Natural killer cell (primary cell): ENCODE measurements around the gene BFSP1. TPM values are rescaled to one million over a fixed set of nuclear protein-coding genes. Genes with fewer than 3 reads are reported as not detected.

Experiments
- ATAC-seq, 3 donors: fragments of 150-1000 bp in 2 of 3; fragments of 200-7000 bp in 1 of 3; cut with Tn5 transposase; 1 replicate in 1 of 3; 2 replicates in 2 of 3; pipeline ENCODE4 v1.10.0; 2021; ENCODE audit warnings: mild to moderate bottlenecking in 2 of 3, moderate library complexity in 2 of 3
- DNase-seq, 2 donors: peaks; one replicate each; pipeline versions ENCODE4 v3.0.0 to v3.0.0-alpha.2; 2013 to 2021; ENCODE audit warnings: mixed read lengths in 1 of 2
- H3K27ac ChIP-seq: one replicate; pipeline ENCODE4 v1.5.1; 2013; ENCODE audit warnings: mild to moderate bottlenecking, low read length
- H3K27me3 ChIP-seq: one replicate; pipeline ENCODE4 v1.6.1; 2013; ENCODE audit warnings: low read length; ENCODE audit not compliant: control insufficient read depth, insufficient read depth
- H3K36me3 ChIP-seq: one replicate; pipeline ENCODE4 v1.6.1; 2013; ENCODE audit warnings: low read length; ENCODE audit not compliant: control insufficient read depth, insufficient read depth
- H3K4me1 ChIP-seq: one replicate; pipeline ENCODE4 v1.6.1; 2013; ENCODE audit warnings: low read length; ENCODE audit not compliant: control insufficient read depth, insufficient read depth
- H3K4me3 ChIP-seq: one replicate; pipeline ENCODE4 v1.5.1; 2013; ENCODE audit warnings: low read length
- H3K9me3 ChIP-seq: one replicate; pipeline ENCODE4 v1.6.1; 2013; ENCODE audit warnings: low read length; ENCODE audit not compliant: control insufficient read depth, insufficient read depth
- H3K27ac Mint-ChIP-seq, 2 donors: one replicate each; pipeline ENCODE4 v1.8.0; 2022; ENCODE audit warnings: mild to moderate bottlenecking in 2 of 2, mixed read lengths in 2 of 2, moderate library complexity in 1 of 2
- H3K27me3 Mint-ChIP-seq, 2 donors: one replicate each; pipeline ENCODE4 v1.8.0; 2022; ENCODE audit warnings: low read depth in 2 of 2, mixed read lengths in 2 of 2
- H3K36me3 Mint-ChIP-seq: one replicate; pipeline ENCODE4 v1.8.0; 2022; ENCODE audit warnings: mixed read lengths
- H3K4me1 Mint-ChIP-seq, 2 donors: one replicate each; pipeline ENCODE4 v1.8.0; 2022; ENCODE audit warnings: mixed read lengths in 2 of 2
- H3K4me3 Mint-ChIP-seq: one replicate; pipeline ENCODE4 v1.8.0; 2022; ENCODE audit warnings: mild to moderate bottlenecking, moderate library complexity, mixed read lengths
- H3K9me3 Mint-ChIP-seq, 2 donors: one replicate each; pipeline ENCODE4 v1.8.0; 2022; ENCODE audit warnings: mixed read lengths in 2 of 2
- WGBS: methylation state at CpG from one replicate; pipeline ENCODE4 v1.1.7; 2013; ENCODE audit warnings: missing lambda C conversion rate; ENCODE audit not compliant: insufficient coverage; 5-methylcytosine and 5-hydroxymethylcytosine counted together
- intact Hi-C: fragments of 100-400 bp; cut with micrococcal nuclease; formaldehyde crosslinking; loops from one replicate; pipeline ENCODE4 v1.14.2; 2022
- total RNA-seq, 4 donors: library from RNA; stranded (reverse); fragments of 120-200 nt in 1 of 4; gene quantifications; one replicate each; pipeline versions ENCODE4 v1.2.3 to v1.2.4, GENCODE V29; 2013 to 2022
- TF ChIP-seq, protein P1 (sequence below): fragments of 200-600 bp; IDR thresholded peaks from one replicate; pipeline ENCODE4 v1.8.0; 2022; ENCODE audit warnings: antibody characterized with exemption

Gene BFSP1
- total RNA-seq, 3 donors from 2014 or later (not counting 1 experiment from before 2014, with no cell fraction given), result 2.7 to 7.3 (median 3.7) TPM

DNA sequence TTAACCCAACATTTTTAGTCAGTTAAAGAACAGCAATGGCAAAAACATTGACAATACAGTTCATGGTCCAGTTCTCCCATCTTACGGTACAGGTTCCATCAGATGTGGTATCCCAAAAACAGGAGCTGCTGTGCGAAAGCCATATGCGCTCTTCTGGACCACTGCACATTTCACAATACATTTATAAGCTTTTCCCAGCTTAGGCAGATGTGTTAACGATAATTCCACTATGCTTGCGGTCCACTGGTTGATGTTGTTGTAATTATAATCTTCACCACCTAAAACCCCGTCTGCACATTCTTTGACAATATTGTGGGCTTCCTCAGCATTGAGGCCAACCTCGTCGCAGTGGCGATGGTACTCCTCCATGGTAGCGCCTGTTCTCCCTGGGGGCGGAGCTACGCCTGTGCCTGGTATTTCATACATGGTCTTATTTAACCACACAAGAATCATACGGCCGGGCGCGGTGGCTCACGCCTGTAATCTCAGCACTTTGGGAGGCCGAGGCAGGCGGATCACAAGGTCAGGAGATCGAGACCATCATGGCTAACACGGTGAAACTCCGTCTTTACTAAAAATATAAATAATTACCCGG is 52.0 kb downstream of the BFSP1 start:
- Histone ChIP-seq H3K4me1 (no peaks in the 10 kb centered on the region), H3K27ac (no peak overlapping the region), H3K27me3 (no peaks in the 10 kb centered on the region), H3K4me3 (no peak overlapping the region), H3K36me3 (no peaks in the 10 kb centered on the region), H3K9me3 (no peaks in the 10 kb centered on the region)
- Mint-ChIP-seq H3K4me3 (no peak overlapping the region), H3K27me3 (peaks cover 8 to 11% of the 10 kb centered on the region in 2 donors), H3K27ac (no peak overlapping the region), H3K9me3 (no peaks in the 10 kb centered on the region), H3K36me3 (no peaks in the 10 kb centered on the region), H3K4me1 (no peaks in the 10 kb centered on the region)
- DNase-seq, result no peak
- TF ChIP-seq, protein P1, sequence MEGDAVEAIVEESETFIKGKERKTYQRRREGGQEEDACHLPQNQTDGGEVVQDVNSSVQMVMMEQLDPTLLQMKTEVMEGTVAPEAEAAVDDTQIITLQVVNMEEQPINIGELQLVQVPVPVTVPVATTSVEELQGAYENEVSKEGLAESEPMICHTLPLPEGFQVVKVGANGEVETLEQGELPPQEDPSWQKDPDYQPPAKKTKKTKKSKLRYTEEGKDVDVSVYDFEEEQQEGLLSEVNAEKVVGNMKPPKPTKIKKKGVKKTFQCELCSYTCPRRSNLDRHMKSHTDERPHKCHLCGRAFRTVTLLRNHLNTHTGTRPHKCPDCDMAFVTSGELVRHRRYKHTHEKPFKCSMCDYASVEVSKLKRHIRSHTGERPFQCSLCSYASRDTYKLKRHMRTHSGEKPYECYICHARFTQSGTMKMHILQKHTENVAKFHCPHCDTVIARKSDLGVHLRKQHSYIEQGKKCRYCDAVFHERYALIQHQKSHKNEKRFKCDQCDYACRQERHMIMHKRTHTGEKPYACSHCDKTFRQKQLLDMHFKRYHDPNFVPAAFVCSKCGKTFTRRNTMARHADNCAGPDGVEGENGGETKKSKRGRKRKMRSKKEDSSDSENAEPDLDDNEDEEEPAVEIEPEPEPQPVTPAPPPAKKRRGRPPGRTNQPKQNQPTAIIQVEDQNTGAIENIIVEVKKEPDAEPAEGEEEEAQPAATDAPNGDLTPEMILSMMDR, result no peak
- intact Hi-C loops, result no loop called here
- no peak for ATAC-seq
- 94% methylated on average over 23 of the region's 23 CpGs for WGBS

GRCh38 chr20:17473659-17474058 is 57.5 kb downstream of the BFSP1 start:
- H3K9me3 ChIP-seq, result no peaks in the 10 kb centered on the region
- H3K4me3 ChIP-seq, result no peak overlapping the region
- H3K27me3 ChIP-seq, result no peaks in the 10 kb centered on the region
- TF ChIP-seq, protein P1, result no peak
- Mint-ChIP-seq H3K9me3 (no peaks in the 10 kb centered on the region), H3K27me3 (peaks cover 0 to 2% of the 10 kb centered on the region in 2 donors), H3K27ac (no peak overlapping the region), H3K4me1 (no peaks in the 10 kb centered on the region), H3K4me3 (no peak overlapping the region), H3K36me3 (no peaks in the 10 kb centered on the region)
- H3K27ac ChIP-seq, result no peak overlapping the region
- H3K36me3 ChIP-seq, result no peaks in the 10 kb centered on the region
- DNase-seq (no peak), ATAC-seq (no peak)
- WGBS, result 90% methylated on average over 6 of the region's 6 CpGs
- intact Hi-C loops, result no loop called here
- H3K4me1 ChIP-seq, result no peaks in the 10 kb centered on the region

- TF ChIP-seq, protein P1, result no peak
- intact Hi-C loops, result no loop called here
- DNase-seq (no peak), ATAC-seq (no peak)
- H3K9me3 ChIP-seq, result no peaks in the 10 kb centered on the region
- no peak overlapping the region for H3K27ac Mint-ChIP-seq
- no peaks in the 10 kb centered on the region for H3K36me3 Mint-ChIP-seq
- H3K27me3 Mint-ChIP-seq, result peaks cover 0 to 7% of the 10 kb centered on the region in 2 donors
- no peak overlapping the region for H3K4me3 ChIP-seq
- no peak overlapping the region for H3K27ac ChIP-seq
- no peaks in the 10 kb centered on the region for H3K4me1 Mint-ChIP-seq
- no peaks in the 10 kb centered on the region for H3K27me3 ChIP-seq
- no peak overlapping the region for H3K4me3 Mint-ChIP-seq
- 86% methylated on average over 8 of the region's 10 CpGs for WGBS
- no peaks in the 10 kb centered on the region for H3K36me3 ChIP-seq
- no peaks in the 10 kb centered on the region for H3K4me1 ChIP-seq
- no peaks in the 10 kb centered on the region for H3K9me3 Mint-ChIP-seq
These were observed 59.5 kb downstream of the BFSP1 start for GRCh38 chr20:17471606-17472187.

- Mint-ChIP-seq H3K4me3 (no peak overlapping the region), H3K36me3 (no peaks in the 10 kb centered on the region), H3K9me3 (no peaks in the 10 kb centered on the region), H3K27me3 (peaks cover 0 to 7% of the 10 kb centered on the region in 2 donors), H3K4me1 (no peaks in the 10 kb centered on the region), H3K27ac (no peak overlapping the region)
- no peak overlapping the region for H3K27ac ChIP-seq
- DNase-seq (no peak), ATAC-seq (no peak)
- intact Hi-C loops, result no loop called here
- H3K9me3 ChIP-seq, result no peaks in the 10 kb centered on the region
- WGBS, result 94% methylated on average over 8 of the region's 9 CpGs
- H3K4me3 ChIP-seq, result no peak overlapping the region
- no peaks in the 10 kb centered on the region for H3K4me1 ChIP-seq
- no peaks in the 10 kb centered on the region for H3K36me3 ChIP-seq
- H3K27me3 ChIP-seq, result no peaks in the 10 kb centered on the region
- TF ChIP-seq, protein P1, result no peak
These were observed 60.2 kb downstream of the BFSP1 start for GRCh38 chr20:17470973-17471372.
